NB4 (cell line): ENCODE data around the gene RNU6-1.

Experiments used
- POLR2A ChIP-seq: IDR thresholded peaks from 2 replicates; pipeline ENCODE4 v1.6.1; 2011; ENCODE audit warnings: mild to moderate bottlenecking; ENCODE audit not compliant: insufficient read length; ENCODE audit errors: extremely low read depth
- TF ChIP-seq, protein P1 (sequence below): IDR thresholded peaks from one replicate; pipeline ENCODE4 v1.5.1; 2012; ENCODE audit warnings: low read depth, low read length

DNA sequence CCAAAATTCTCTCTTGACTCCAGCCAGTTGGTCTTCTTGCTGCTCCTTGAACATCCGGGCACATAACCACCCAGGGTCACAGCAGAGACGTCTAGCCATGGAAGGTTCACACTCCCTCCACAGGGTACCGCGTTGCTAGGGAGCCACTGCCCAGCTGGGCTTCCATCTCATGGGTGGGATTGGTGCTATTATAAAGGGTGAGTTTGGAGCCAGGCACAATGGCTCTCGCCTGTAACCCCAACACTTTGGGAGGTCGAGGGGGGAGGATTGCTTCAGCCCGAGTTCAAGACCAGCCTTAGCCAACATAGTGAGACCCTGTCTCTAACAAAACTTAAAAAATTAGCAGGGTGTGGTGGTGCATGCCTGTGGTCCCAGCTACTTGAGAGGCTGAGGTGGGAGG, 32.0 kb downstream of the RNU6-1 start:
- TF ChIP-seq, protein P1, sequence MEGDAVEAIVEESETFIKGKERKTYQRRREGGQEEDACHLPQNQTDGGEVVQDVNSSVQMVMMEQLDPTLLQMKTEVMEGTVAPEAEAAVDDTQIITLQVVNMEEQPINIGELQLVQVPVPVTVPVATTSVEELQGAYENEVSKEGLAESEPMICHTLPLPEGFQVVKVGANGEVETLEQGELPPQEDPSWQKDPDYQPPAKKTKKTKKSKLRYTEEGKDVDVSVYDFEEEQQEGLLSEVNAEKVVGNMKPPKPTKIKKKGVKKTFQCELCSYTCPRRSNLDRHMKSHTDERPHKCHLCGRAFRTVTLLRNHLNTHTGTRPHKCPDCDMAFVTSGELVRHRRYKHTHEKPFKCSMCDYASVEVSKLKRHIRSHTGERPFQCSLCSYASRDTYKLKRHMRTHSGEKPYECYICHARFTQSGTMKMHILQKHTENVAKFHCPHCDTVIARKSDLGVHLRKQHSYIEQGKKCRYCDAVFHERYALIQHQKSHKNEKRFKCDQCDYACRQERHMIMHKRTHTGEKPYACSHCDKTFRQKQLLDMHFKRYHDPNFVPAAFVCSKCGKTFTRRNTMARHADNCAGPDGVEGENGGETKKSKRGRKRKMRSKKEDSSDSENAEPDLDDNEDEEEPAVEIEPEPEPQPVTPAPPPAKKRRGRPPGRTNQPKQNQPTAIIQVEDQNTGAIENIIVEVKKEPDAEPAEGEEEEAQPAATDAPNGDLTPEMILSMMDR: no peak
- TF ChIP-seq POLR2A: no peak
